HG03442 (cell line): Measurements from ENCODE around the gene POMGNT1.

Experiments used
- ATAC-seq: cut with Tn5 transposase; IDR thresholded peaks from one replicate; pipeline ENCODE4 v1.9.1; 2021; ENCODE audit warnings: mild to moderate bottlenecking, moderate library complexity; ENCODE audit not compliant: unreplicated experiment

Gene POMGNT1

GRCh38 chr1:46158312-46159281, 39.6 kb downstream of the POMGNT1 start:
- ATAC-seq = no peak

- ATAC-seq = no peak
Measured at GRCh38 chr1:46157916-46158311, 40.3 kb downstream of the POMGNT1 start.

- ATAC-seq = no peak
Measured at GRCh38 chr1:46153732-46154131, 44.5 kb downstream of the POMGNT1 start.

- no peak for ATAC-seq
Measured at GRCh38 chr1:46153228-46153627, 45.0 kb downstream of the POMGNT1 start.

GRCh38 chr1:46152016-46152415, 46.2 kb downstream of the POMGNT1 start:
- no peak for ATAC-seq

GRCh38 chr1:46150085-46150484, 48.1 kb downstream of the POMGNT1 start:
- no peak for ATAC-seq

GRCh38 chr1:46148318-46148717, 49.9 kb downstream of the POMGNT1 start:
- ATAC-seq = no peak
